GM12875 (cell line): ENCODE results near the gene FOXP1.

Source experiments
- H3K4me3 ChIP-seq: one replicate; pipeline ENCODE4 v1.5.1; 2011; ENCODE audit warnings: low read depth, low read length, control low read depth
- TF ChIP-seq, protein P1 (sequence below): IDR thresholded peaks from 2 replicates; pipeline ENCODE4 v1.5.1; 2011; ENCODE audit warnings: low read depth, mild to moderate bottlenecking, control low read depth, inconsistent platforms, low read length, moderate library complexity, borderline replicate concordance; ENCODE audit not compliant: insufficient read depth

Gene FOXP1

GRCh38 chr3:71229905-71230657 is 353.4 kb downstream of the FOXP1 start:
- no peak overlapping the region for H3K4me3 ChIP-seq
- TF ChIP-seq, protein P1, sequence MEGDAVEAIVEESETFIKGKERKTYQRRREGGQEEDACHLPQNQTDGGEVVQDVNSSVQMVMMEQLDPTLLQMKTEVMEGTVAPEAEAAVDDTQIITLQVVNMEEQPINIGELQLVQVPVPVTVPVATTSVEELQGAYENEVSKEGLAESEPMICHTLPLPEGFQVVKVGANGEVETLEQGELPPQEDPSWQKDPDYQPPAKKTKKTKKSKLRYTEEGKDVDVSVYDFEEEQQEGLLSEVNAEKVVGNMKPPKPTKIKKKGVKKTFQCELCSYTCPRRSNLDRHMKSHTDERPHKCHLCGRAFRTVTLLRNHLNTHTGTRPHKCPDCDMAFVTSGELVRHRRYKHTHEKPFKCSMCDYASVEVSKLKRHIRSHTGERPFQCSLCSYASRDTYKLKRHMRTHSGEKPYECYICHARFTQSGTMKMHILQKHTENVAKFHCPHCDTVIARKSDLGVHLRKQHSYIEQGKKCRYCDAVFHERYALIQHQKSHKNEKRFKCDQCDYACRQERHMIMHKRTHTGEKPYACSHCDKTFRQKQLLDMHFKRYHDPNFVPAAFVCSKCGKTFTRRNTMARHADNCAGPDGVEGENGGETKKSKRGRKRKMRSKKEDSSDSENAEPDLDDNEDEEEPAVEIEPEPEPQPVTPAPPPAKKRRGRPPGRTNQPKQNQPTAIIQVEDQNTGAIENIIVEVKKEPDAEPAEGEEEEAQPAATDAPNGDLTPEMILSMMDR: no peak

DNA sequence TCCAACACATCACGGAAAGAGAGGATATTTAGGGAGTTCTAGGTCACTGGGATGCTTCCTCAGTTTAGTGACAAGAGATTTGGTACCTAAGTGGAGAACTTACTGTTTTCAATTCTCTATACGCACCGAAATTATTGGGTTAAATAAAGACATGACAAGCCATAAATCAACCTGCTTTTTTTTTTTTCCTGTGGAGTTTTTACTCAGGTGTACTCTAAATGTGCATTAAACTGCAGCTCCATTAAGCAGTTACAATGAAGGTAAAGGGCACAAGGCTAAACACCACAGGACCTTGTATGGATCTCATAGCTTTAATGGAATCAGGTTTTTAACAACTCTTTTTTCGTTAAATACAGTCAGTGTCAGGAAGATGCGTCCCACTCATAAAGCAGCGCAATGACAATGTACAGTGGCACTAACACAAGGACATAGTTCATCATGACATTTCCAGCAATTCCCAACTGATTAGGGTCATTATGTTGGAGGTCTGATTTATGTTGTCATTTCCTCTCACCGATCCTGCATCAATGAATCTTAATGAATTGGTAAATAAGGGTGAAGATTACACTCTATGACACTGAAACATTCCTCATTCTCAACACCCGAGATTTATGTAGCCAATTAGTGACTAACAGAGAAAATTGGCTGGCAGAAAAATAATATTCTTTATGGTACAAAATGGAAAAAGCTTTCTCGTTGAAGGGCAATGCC is 355.2 kb downstream of the FOXP1 start:
- H3K4me3 ChIP-seq: no peak overlapping the region
- TF ChIP-seq, protein P1: no peak

- TF ChIP-seq, protein P1: no peak
- no peak overlapping the region for H3K4me3 ChIP-seq
These were observed 356.3 kb downstream of the FOXP1 start for GRCh38 chr3:71227270-71227661.

DNA sequence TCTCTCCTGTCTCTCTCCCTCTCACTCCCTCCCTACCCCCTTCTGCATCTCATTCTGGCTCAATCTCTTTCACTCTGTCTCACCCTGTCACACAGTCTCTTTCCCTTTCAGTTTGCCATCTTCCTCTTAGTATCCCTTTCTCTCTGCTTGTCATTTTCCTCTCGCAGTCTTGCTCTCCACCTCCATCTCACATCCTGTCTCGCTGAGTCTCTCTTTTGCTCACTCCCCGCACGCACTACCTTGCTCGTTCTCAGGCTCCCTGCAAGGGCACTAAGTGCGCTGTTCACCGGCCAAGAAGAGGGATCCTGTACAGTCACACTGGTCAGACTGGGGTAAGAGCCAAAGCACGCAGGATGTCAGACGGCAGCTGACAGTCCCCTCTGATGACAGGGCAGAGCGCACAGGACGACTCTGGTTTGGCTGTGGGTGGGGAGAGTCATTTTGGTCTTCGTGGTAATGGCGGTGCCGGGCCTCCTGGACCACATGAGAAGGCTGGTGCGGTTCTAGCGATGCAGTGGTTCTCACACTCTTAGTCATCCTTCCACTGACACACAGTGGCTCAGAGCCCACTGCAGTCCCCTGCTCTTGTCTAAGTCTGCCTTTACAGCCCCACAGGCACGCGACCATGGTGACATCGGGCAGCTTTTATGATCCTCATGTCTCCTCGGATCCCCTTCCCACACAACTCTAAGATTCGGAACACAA is 356.8 kb downstream of the FOXP1 start:
- peak overlapping the region; percentile 12 for H3K4me3 ChIP-seq
- TF ChIP-seq, protein P1: no peak

GRCh38 chr3:71225951-71226564 is 357.5 kb downstream of the FOXP1 start:
- TF ChIP-seq, protein P1: no peak
- peak overlapping the region; percentile 12 for H3K4me3 ChIP-seq

- no peak overlapping the region for H3K4me3 ChIP-seq
These were observed 358.4 kb downstream of the FOXP1 start for GRCh38 chr3:71225002-71225684.

More at GRCh38 chr3:71225002-71225684, 358.4 kb downstream of the FOXP1 start:
- TF ChIP-seq, protein P1: no peak
